Breast epithelium (tissue), 4 donors: ENCODE measurements around the gene TGFBR3. TPM values are rescaled to one million over a fixed set of nuclear protein-coding genes. Genes with fewer than 3 reads are reported as not detected.

Source experiments
- DNase-seq, 2 donors: peaks; one replicate each; pipeline ENCODE4 v3.0.0-alpha.2; 2019; ENCODE audit warnings: low spot score in 2 of 2
- H3K27ac ChIP-seq, 2 donors: fragments of 200-600 bp; sonication (generic) in 1 of 2; one replicate each; pipeline ENCODE4 v1.5.1; 2016 to 2019; ENCODE audit warnings: mild to moderate bottlenecking in 1 of 2
- H3K27me3 ChIP-seq, 2 donors: fragments of 200-600 bp; sonication (generic) in 1 of 2; one replicate each; pipeline versions ENCODE4 v1.5.1 to v1.6.0; 2017 to 2019; ENCODE audit warnings: control low read depth in 1 of 2, mild to moderate bottlenecking in 1 of 2
- H3K36me3 ChIP-seq: fragments of 200-600 bp; one replicate; pipeline ENCODE4 v1.5.1; 2019
- H3K4me1 ChIP-seq, 2 donors: fragments of 200-600 bp; sonication (generic); one replicate each; pipeline ENCODE4 v1.5.1; 2016 to 2019; ENCODE audit warnings: control low read depth in 1 of 2
- H3K4me3 ChIP-seq, 3 donors: fragments of 200-600 bp; sonication (generic); 1 replicate in 2 of 3; 2 replicates in 1 of 3; pipeline ENCODE4 v1.5.1; 2016 to 2019; ENCODE audit warnings: mild to moderate bottlenecking in 3 of 3, moderate library complexity in 2 of 3
- H3K9me3 ChIP-seq, 2 donors: fragments of 200-600 bp; sonication (generic) in 1 of 2; one replicate each; pipeline ENCODE4 v1.5.1; 2016 to 2019; ENCODE audit warnings: control low read depth in 1 of 2
- CTCF ChIP-seq, 3 donors: fragments of 450-650 bp; IDR thresholded peaks; one replicate each; pipeline ENCODE4 v1.5.1; 2016 to 2017; ENCODE audit warnings: antibody characterized with exemption in 3 of 3, mild to moderate bottlenecking in 3 of 3, moderate library complexity in 3 of 3
- POLR2A ChIP-seq: fragments of 450-650 bp; IDR thresholded peaks from one replicate; pipeline ENCODE4 v1.6.1; 2016; ENCODE audit warnings: antibody characterized with exemption, mild to moderate bottlenecking, moderate library complexity
- POLR2AphosphoS5 ChIP-seq, 3 donors: sonication (generic); formaldehyde crosslinking; IDR thresholded peaks; one replicate each; pipeline ENCODE4 v1.6.1; 2017; ENCODE audit warnings: antibody characterized with exemption in 3 of 3
- intact Hi-C: fragments of 100-400 bp; cut with DNase I; formaldehyde crosslinking; loops from one replicate; pipeline ENCODE4 v1.15.1; 2023; ENCODE audit warnings: low total_unique reads
- total RNA-seq, 3 donors: library from RNA; depleted of rRNA; stranded (reverse); fragments of >200 nt; gene quantifications; one replicate each; pipeline ENCODE4 v1.1.0, GENCODE V29; 2016

Gene TGFBR3
- total RNA-seq, 3 donors from 2014 or later: 127 to 287 (median 167) TPM

DNA sequence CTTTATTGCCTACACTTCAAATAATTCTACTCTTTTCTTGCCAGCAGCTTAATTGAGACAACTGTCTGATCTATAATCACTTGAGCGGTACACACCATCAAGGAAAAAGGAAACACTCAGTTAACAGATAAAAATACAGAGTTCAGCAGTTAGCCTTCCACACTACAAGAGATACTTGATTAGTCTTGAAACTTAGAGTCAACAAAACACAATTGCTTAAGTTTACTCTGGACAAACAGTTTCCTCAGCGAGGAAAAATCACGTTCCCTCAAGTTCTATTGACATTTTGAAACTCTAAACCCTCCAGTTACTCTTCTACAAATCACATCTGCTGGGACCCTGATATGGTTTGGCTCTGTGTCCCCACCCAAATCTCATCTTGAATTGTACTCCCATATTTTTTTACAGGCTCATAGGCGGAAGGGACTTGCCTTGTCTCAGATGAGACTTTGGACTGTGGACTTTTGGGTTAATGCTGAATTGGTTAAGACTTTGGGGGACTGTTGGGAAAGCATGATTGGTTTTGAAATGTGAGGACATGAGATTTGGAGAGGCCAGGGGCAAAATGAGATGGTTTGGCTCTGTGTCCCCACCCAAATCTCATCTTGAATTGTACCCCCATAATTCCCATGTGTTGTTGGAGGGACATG is 244.9 kb downstream of the TGFBR3 start:
- intact Hi-C loops: no loop called here
- Histone ChIP-seq H3K4me3 (no peak overlapping the region), H3K4me1 (no peaks in the 10 kb centered on the region), H3K27ac (no peak overlapping the region), H3K27me3 (no peaks in the 10 kb centered on the region), H3K9me3 (no peaks in the 10 kb centered on the region), H3K36me3 (no peaks in the 10 kb centered on the region)
- no peak for DNase-seq
- TF ChIP-seq CTCF (IDR thresholded peaks at IDR 0.05) (no peak), POLR2AphosphoS5 (IDR thresholded peaks at IDR 0.05) (no peak), POLR2A (no peak)

DNA sequence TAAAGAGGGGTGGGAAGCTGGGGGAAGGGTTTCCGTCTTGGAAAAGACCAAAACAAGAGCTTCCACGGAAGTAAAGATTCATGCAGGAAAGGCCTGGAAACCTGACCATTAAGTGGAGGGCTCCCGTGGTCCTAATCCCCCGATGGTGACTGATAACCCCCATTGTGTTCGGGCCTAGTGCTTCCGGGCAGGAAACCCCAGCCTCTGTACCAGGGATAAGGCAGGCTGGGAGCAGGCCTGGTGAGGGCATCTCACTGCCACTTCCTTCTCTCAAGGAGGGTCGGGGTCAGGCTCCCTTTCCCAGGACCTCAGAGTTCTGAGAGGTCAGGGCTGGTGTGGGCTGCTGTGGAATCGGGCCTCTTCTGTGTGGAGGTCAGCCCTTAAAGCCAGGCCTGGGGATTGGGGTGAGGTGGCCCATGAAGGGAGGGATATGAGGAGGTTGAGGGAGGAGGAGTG is 248.4 kb downstream of the TGFBR3 start:
- Histone ChIP-seq H3K4me1 (no peaks in the 10 kb centered on the region), H3K9me3 (no peaks in the 10 kb centered on the region), H3K27me3 (no peaks in the 10 kb centered on the region), H3K4me3 (no peak overlapping the region), H3K27ac (no peak overlapping the region), H3K36me3 (no peaks in the 10 kb centered on the region)
- intact Hi-C loops: no loop called here
- DNase-seq: no peak
- no peak for TF ChIP-seq POLR2AphosphoS5 (IDR thresholded peaks at IDR 0.05)
- no peak for TF ChIP-seq POLR2A
- TF ChIP-seq CTCF (IDR thresholded peaks at IDR 0.05): no peak

DNA sequence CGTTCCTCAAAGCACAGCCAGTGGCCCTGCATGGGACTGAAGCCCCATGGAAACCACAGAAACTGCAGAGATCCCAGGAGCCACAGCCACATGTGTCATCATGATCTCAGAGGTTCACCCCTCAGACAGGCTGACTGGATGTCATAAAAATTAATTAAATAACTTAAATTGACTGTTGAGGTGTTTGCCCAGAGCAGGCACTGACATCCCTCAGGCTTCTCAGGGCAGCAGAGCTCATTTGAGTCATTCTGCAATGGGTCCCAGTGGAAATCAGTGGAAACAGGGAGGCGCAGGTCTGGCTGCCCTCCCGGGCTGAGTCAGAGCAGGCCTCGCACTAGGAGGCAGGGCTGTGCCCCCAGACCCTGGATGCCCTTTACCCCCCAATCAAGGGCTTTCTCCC is 250.2 kb downstream of the TGFBR3 start:
- no peak for DNase-seq
- no peak overlapping the region for H3K4me3 ChIP-seq
- intact Hi-C loops: no loop called here
- TF ChIP-seq CTCF (IDR thresholded peaks at IDR 0.05) (no peak), POLR2A (no peak), POLR2AphosphoS5 (IDR thresholded peaks at IDR 0.05) (no peak)
- H3K27ac ChIP-seq: no peak overlapping the region
- H3K4me1 ChIP-seq: no peaks in the 10 kb centered on the region
- no peaks in the 10 kb centered on the region for H3K9me3 ChIP-seq
- H3K36me3 ChIP-seq: no peaks in the 10 kb centered on the region
- H3K27me3 ChIP-seq: no peaks in the 10 kb centered on the region

- no peak for DNase-seq
- TF ChIP-seq CTCF (IDR thresholded peaks at IDR 0.05): no peak
- TF ChIP-seq POLR2AphosphoS5 (IDR thresholded peaks at IDR 0.05): no peak
- TF ChIP-seq POLR2A: no peak
- intact Hi-C loops: no loop called here
- Histone ChIP-seq H3K36me3 (no peaks in the 10 kb centered on the region), H3K4me3 (no peak overlapping the region), H3K27me3 (no peaks in the 10 kb centered on the region), H3K27ac (no peak overlapping the region), H3K9me3 (no peaks in the 10 kb centered on the region), H3K4me1 (no peaks in the 10 kb centered on the region)
Measured at GRCh38 chr1:91633438-91633837, 252.5 kb downstream of the TGFBR3 start.

GRCh38 chr1:91631718-91632330 is 254.1 kb downstream of the TGFBR3 start:
- Histone ChIP-seq H3K27ac (no peak overlapping the region), H3K9me3 (no peaks in the 10 kb centered on the region), H3K36me3 (no peaks in the 10 kb centered on the region), H3K4me1 (no peaks in the 10 kb centered on the region), H3K27me3 (no peaks in the 10 kb centered on the region), H3K4me3 (no peak overlapping the region)
- intact Hi-C loops: no loop called here
- DNase-seq: no peak
- no peak for TF ChIP-seq CTCF (IDR thresholded peaks at IDR 0.05)
- no peak for TF ChIP-seq POLR2AphosphoS5 (IDR thresholded peaks at IDR 0.05)
- no peak for TF ChIP-seq POLR2A
